Smooth muscle cell (in vitro differentiated cells): Measurements from ENCODE around the gene GRK2. TPM values are rescaled to one million over a fixed set of nuclear protein-coding genes. Genes with fewer than 3 reads are reported as not detected.
"Not testable (repeated sequence)": the region's sequence is repeated elsewhere in the genome, so short reads cannot be mapped to it uniquely, and the experiment has no call there.

Experiments
- DNase-seq: peaks from one replicate; lab custom pipeline; 2025; ENCODE audit not compliant: unreplicated experiment; lab: John Stamatoyannopoulos, UW
- H2AFZ ChIP-seq: fragments of 200-600 bp; sonication (generic); 2 replicates; pipeline ENCODE4 v1.6.0; 2016; ENCODE audit warnings: antibody characterized with exemption, low read depth, mild to moderate bottlenecking
- H3F3A ChIP-seq: fragments of 200-600 bp; sonication (generic); 2 replicates; pipeline ENCODE4 v1.6.0; 2017; ENCODE audit warnings: antibody characterized with exemption, low read depth
- H3K27ac ChIP-seq: fragments of 200-600 bp; sonication (generic); 2 replicates; pipeline ENCODE4 v1.5.1; 2016; ENCODE audit warnings: low read depth, mild to moderate bottlenecking
- H3K27me3 ChIP-seq: fragments of 200-600 bp; sonication (generic); 2 replicates; pipeline ENCODE4 v1.6.1; 2016; ENCODE audit warnings: low read depth, mild to moderate bottlenecking
- H3K36me3 ChIP-seq: fragments of 200-600 bp; sonication (generic); 2 replicates; pipeline ENCODE4 v1.5.1; 2016; ENCODE audit warnings: low read depth
- H3K4me1 ChIP-seq: fragments of 200-600 bp; sonication (generic); 2 replicates; pipeline ENCODE4 v1.5.1; 2016; ENCODE audit warnings: low read depth
- H3K4me2 ChIP-seq: fragments of 200-600 bp; sonication (generic); 2 replicates; pipeline ENCODE4 v1.6.0; 2016; ENCODE audit warnings: mild to moderate bottlenecking
- H3K4me3 ChIP-seq: fragments of 200-600 bp; sonication (generic); 2 replicates; pipeline ENCODE4 v1.5.1; 2016; ENCODE audit warnings: mild to moderate bottlenecking
- H3K79me2 ChIP-seq: fragments of 200-600 bp; sonication (generic); 2 replicates; pipeline ENCODE4 v1.6.0; 2016; ENCODE audit warnings: low read depth, mild to moderate bottlenecking
- H3K9ac ChIP-seq: fragments of 200-600 bp; sonication (generic); 2 replicates; pipeline ENCODE4 v1.6.0; 2016; ENCODE audit warnings: low read depth
- H3K9me3 ChIP-seq: fragments of 200-600 bp; sonication (generic); replicated peaks from 2 replicates; pipeline ENCODE4 v1.5.1; 2016; ENCODE audit warnings: low read depth
- H4K20me1 ChIP-seq: fragments of 200-600 bp; sonication (generic); 2 replicates; pipeline ENCODE4 v1.6.0; 2016; ENCODE audit warnings: low read depth
- CTCF ChIP-seq: fragments of 200-600 bp; sonication (generic); IDR thresholded peaks from 2 replicates; pipeline ENCODE4 v1.5.1; 2017; ENCODE audit warnings: borderline replicate concordance, mild to moderate bottlenecking, antibody characterized with exemption; ENCODE audit not compliant: insufficient read depth, poor library complexity, severe bottlenecking
- WGBS: methylation state at CpG from one replicate; pipeline ENCODE4 v1.1.7; 2016; ENCODE audit warnings: low lambda C conversion rate; 5-methylcytosine and 5-hydroxymethylcytosine counted together
- polyA plus RNA-seq: library from polyadenylated mRNA; unstranded; fragments of >200 nt; fragmentation: Nextera tagmentation; extraction: Ambion mirVana; gene quantifications from 2 replicates; pipeline ENCODE4 v1.2.1, GENCODE V29; 2016
- total RNA-seq: library from RNA; depleted of rRNA; stranded (reverse); fragments of >200 nt; gene quantifications from 2 replicates; pipeline ENCODE4 v1.2.3, GENCODE V29; 2014

Gene GRK2
- total and polyA plus RNA-seq, 2 experiments from 2014 or later = 22.2 to 42.5 TPM

DNA sequence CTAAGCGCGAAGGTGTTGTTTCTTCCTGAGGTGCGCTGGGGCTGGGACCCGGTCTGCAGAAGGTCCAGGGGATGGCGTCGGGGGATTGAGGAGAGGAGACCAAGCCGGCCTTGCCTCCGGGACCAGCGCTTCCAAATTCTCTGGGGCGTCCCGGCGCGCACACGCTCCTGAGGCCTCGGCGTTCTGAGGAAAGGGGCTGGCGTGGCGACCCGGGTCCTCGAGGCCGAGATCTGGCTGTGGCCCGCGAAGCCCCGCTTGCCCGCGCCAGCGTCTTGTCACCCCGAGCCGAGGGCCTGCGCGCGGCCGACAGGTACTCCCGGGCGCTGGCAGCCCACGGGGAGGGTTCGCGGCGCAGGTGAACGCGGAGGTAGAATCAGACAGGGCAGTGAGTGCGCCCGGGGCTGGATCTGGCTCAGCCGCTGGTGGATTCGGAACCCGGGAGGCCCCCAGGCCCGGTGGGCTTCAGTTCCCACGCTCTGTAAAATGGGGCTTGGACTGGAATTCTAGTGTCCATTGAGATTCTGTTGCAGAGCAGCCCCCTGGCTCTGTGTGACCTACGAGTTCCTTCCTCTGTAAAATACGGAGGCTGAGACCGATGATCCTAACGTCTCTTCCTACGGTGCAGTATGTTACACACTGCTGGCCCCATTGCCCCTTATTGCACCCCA lies 51.7 kb downstream of the GRK2 start:
- no peaks in the 10 kb centered on the region for H3K79me2 ChIP-seq
- H3K4me1 ChIP-seq = no peaks in the 10 kb centered on the region
- no peaks in the 10 kb centered on the region for H3K27me3 ChIP-seq
- no peak for TF ChIP-seq CTCF
- H3K4me3 ChIP-seq = peak overlapping the region; percentile 74
- H3F3A ChIP-seq = no peaks in the 10 kb centered on the region
- peak overlapping the region; percentile 65 for H3K27ac ChIP-seq
- DNase-seq = no peak
- no peaks in the 10 kb centered on the region for H4K20me1 ChIP-seq
- H3K4me2 ChIP-seq = peak overlapping the region; percentile 91
- peak overlapping the region; percentile 53 for H2AFZ ChIP-seq
- no peaks in the 10 kb centered on the region for H3K9me3 ChIP-seq
- 4% methylated on average over 52 of the region's 53 CpGs for WGBS
- H3K36me3 ChIP-seq = no peaks in the 10 kb centered on the region
- peak overlapping the region; percentile 75 for H3K9ac ChIP-seq

- Histone ChIP-seq H3K4me2 (peak overlapping the region; percentile 91), H3K4me3 (peak overlapping the region; percentile 74)
- not testable (repeated sequence) for H2AFZ ChIP-seq, H4K20me1 ChIP-seq, H3K79me2 ChIP-seq, H3K9me3 ChIP-seq, H3F3A ChIP-seq, H3K36me3 ChIP-seq, H3K27ac ChIP-seq, H3K4me1 ChIP-seq, DNase-seq, H3K27me3 ChIP-seq, H3K9ac ChIP-seq
- WGBS = 93% methylated on average over 12 of the region's 12 CpGs
These were observed 52.6 kb downstream of the GRK2 start for GRCh38 chr11:67318876-67319275.

GRCh38 chr11:67320011-67320410 lies 53.7 kb downstream of the GRK2 start:
- Histone ChIP-seq H3K9me3 (no peaks in the 10 kb centered on the region), H3K4me1 (no peaks in the 10 kb centered on the region), H3K79me2 (no peaks in the 10 kb centered on the region), H3F3A (no peaks in the 10 kb centered on the region), H3K27ac (no peak overlapping the region), H3K36me3 (no peaks in the 10 kb centered on the region), H4K20me1 (no peaks in the 10 kb centered on the region), H3K9ac (no peak overlapping the region), H3K4me3 (no peak overlapping the region), H2AFZ (no peak overlapping the region), H3K4me2 (no peak overlapping the region), H3K27me3 (no peaks in the 10 kb centered on the region)
- 88% methylated on average over 3 of the region's 3 CpGs for WGBS
- TF ChIP-seq CTCF = no peak
- DNase-seq = no peak

GRCh38 chr11:67320691-67321090 lies 54.4 kb downstream of the GRK2 start:
- WGBS = 96% methylated on average over 2 of the region's 2 CpGs

More at GRCh38 chr11:67320691-67321090, 54.4 kb downstream of the GRK2 start:
- Histone ChIP-seq H3K27me3 (no peaks in the 10 kb centered on the region), H2AFZ (no peak overlapping the region), H3F3A (no peaks in the 10 kb centered on the region), H3K4me1 (no peaks in the 10 kb centered on the region), H4K20me1 (no peaks in the 10 kb centered on the region), H3K9me3 (no peaks in the 10 kb centered on the region), H3K9ac (no peak overlapping the region), H3K27ac (no peak overlapping the region), H3K79me2 (no peaks in the 10 kb centered on the region), H3K36me3 (no peaks in the 10 kb centered on the region), H3K4me3 (no peak overlapping the region), H3K4me2 (no peak overlapping the region)
- no peak for TF ChIP-seq CTCF
- no peak for DNase-seq
